ENCODE measurements around the gene EIF4E1B. TPM values are rescaled to one million over a fixed set of nuclear protein-coding genes. Genes with fewer than 3 reads are reported as not detected.

The EIF4E1B gene
- total RNA-seq, 1 donor from 2014 or later, result not detected

DNA sequence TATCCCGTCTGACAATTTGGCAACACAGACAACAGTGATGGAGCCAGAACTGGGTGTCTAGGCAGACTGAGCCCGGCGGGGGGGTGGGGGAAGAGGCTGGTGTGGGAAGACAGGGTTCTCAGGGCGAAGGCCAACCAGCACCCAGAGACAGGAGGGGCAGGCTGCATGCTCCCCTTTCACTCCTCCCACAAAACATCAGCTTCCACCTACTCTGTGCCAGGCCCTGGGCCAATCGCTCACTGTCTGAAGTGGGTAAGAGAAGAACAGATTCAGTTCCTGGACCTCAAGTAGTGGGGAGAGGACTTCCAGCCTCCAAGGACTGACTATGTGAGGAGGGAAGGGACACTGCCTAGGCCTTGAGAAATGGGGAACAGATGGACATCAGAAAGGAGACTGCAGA, 2.9 kb upstream of the EIF4E1B start:
- no peak for DNase-seq

DNA sequence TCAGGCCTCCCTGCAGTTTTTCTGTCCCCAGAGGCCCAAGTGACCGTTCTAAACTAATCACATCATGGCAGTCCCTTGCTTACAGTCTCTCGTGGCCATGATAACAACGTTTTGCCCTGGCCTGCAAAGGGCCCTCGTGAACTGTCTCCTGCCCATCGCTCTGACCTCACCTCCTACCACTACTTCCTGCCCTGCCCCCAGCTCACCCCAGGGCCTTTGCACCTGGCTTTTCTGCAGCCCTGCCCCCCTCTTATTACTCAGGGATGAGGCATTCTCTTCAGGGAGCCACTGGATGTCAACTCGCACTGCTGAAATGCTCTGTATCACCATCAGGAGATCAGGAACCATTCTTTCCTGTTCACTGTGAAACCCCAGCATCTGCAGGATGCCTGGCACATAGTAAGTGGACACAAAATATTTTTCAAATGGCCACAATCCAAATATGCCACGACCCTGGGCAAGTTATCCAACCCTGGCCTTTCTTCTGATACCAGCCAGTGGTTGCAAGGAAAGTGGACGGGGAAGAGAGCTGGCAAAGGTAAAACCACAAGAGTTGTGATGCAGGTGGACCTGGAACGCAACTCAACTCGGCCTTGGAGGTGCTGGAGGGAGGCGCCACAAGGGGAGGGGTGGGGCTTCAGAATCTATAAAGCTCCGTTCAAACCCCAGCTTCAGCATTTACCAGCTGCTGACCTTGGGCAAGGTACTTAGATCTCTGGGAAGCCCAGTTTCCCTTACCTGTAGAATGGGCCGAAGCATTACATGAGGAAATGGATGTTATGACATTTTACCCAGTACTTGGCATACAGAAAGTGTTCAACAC, 1.9 kb upstream of the EIF4E1B start:
- DNase-seq, result no peak

GRCh38 chr5:176629317-176629852, 1.1 kb upstream of the EIF4E1B start:
- DNase-seq, result no peak

DNA sequence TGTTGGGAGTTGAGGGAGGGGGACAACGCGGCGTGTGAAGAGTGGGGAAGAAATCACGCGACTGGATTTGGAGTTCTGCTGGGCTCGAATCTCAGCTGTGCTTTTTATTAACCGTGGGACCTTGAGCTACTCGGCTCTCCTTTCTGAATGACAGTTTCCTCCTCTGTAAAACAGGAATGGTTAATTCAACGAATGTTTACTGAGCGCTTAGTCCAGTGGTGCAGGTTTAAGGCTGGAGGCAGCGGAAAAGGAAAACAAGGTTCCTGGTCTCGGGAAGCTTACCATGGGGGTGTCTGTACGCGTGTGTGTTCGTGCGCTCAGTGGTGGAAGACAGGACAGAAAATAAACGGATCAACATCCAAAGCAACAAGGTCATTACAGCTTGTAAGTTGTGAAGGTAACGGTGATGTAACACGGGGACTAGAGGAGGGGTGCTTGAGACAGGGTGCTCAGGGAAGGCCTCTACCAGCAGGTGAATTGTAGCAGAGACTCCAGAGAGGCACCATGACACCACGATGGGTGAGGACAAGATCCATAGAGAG, 277 bp downstream of the EIF4E1B start:
- DNase-seq, result no peak

- DNase-seq, result no peak
Observed at GRCh38 chr5:176631383-176632200, 1.1 kb downstream of the EIF4E1B start.

DNA sequence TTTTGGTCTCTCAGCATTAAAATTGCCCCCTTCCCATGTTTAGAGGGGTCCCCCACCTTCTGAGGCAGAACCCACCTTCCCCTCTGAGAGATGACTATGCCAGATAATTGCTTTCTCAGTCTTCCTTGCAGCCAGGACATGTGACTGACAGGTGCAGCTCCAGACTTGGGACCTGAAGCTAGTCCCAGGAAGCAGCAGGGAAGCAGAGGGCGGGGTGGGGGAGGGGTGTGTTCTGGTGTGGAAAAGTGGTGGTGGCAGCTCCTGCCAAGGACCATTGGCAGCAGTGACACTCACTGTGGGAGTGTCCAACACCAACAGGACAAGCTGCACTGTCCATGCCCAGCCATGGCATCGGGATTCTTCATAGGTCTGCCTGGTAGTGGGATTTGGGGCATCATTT, 2.3 kb downstream of the EIF4E1B start:
- no peak for DNase-seq

DNA sequence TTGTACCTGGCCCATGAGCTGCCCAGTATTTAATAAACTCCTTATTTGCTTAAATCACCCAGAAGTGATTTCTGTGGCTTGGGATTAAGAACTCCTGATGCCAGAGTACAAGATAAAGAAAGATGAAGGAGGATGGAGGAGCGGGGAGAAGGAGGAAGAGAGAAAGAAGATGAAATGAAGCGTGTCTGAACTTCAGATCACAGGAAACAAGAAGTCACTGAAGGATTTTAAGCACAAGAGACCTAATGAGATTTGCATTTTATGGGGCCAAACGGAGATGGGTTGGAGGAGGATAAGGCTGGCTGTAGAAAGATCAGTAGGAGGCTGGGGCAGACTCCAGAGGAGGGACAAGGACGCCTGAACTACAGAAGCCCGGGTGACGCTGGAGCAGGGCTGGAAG, 3.1 kb downstream of the EIF4E1B start:
- DNase-seq, result no peak

GRCh38 chr5:176636426-176636825, 6.0 kb downstream of the EIF4E1B start:
- DNase-seq, result no peak

- DNase-seq, result no peak
Observed at GRCh38 chr5:176637556-176637955, 7.1 kb downstream of the EIF4E1B start.

DNA sequence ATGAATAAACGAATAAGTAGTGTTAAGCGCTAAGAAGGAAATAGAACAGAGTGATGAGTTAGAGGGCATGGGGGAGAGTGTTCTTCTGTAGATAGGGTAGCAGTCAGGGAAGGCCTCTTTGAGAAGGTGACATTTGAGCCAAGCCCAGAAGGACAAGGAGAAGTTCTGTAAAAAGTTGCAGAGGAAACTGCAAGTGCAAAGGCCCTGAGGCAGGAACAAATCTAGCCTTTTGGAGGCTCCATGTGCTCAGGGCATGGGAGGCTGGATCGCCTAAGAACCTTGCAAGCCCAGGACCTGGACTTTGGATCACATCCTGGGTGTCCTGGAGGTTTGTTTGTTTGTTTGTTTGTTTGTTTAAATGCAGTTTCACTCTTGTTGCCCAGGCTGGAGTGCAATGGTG, 8.0 kb downstream of the EIF4E1B start:
- DNase-seq, result no peak

- DNase-seq, result no peak
Observed at GRCh38 chr5:176639208-176639607, 8.7 kb downstream of the EIF4E1B start.

DNA sequence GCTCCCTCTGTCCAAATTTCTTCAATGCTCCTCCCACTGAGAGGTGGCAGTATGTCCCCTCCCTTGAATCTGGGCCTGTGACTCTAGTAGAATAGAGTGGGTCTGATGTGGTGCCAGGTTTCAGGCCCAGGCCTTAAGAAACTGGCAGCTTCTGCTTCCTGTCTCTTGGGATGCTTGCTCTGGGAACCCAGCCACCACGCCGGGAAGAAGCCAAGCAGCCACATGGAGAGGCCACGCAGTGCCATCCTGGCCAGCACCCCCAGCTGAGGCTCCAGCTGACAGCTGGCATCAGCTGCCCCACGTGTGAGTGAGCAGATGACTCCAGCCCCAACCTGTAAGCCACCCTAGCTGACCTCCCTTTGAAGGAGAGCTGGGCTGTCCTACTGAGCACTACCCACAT, 9.5 kb downstream of the EIF4E1B start:
- peak; percentile 56 for DNase-seq

- no peak for DNase-seq
Observed at GRCh38 chr5:176640616-176641015, 10.1 kb downstream of the EIF4E1B start.

GRCh38 chr5:176642675-176643490, 12.4 kb downstream of the EIF4E1B start:
- no peak for DNase-seq

DNA sequence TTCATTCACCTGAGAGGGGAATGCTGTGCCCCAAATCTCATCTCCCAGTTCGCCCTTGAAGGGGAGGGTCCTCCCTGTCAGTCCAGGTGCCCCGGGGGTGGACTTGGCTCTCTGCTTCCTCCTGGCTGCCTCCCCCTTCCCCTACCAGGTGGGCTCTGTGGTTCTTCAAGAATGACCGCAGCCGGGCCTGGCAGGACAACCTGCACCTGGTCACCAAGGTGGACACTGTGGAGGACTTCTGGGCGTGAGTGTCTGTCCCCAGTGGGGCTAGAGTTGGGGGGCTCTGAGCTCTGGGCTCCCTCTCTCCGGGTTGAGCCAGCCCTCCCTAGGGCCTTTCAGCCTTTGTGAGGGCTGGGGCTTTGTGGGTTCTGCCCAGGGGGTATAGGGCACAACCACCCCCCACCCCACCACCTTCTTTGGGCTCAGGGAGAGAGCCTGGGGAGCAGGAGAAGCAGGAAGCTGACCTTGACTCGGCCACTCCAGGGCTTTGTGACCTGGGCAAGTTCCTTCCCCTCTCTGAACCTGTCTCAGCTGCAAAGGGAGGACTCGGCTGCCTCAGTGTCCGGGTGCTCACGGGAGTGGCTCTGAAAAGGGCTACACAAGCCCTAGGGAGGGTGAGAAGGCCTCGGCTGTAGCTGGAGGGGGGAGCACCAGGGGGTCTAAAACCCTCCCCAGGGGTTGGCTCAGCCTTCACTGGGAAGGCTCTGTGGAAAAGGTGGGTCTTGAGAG, 13.2 kb downstream of the EIF4E1B start:
- no peak for DNase-seq

- no peak for DNase-seq
Observed at GRCh38 chr5:176644294-176644693, 13.8 kb downstream of the EIF4E1B start.

- DNase-seq, result no peak
Observed at GRCh38 chr5:176644878-176645670, 14.6 kb downstream of the EIF4E1B start.

- no peak for DNase-seq
Observed at GRCh38 chr5:176646049-176646706, 15.7 kb downstream of the EIF4E1B start.

DNA sequence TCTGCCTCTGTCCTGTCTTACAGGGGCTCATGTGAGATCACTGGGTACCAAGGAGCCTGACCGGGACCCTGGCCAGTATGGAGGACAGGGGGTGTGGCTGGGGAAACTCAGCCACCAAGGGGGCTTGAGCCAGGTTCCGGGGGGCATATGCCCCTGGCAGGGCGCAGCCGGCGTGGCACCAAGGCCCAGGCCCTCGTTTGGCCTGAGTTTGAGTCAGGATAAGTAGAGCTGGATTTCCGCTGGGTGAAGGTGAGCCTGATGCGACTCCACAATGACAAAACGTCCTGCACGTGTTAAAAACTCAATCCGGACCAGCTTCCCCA, 16.2 kb downstream of the EIF4E1B start:
- no peak for DNase-seq

All from occipital lobe (tissue), 2 donors.